ENCODE measurements around the gene ZC3H12C. TPM values are rescaled to one million over a fixed set of nuclear protein-coding genes. Genes with fewer than 3 reads are reported as not detected.

ZC3H12C gene
- total and polyA plus RNA-seq, 5 donors from 2014 or later: 0.02 to 3.0 (median 0.14) TPM; not detected in 1

- no peak overlapping the region for H3K27ac ChIP-seq (ENCODE audit: insufficient read depth, low read length, poor library complexity, severe bottlenecking)
- Mint-ChIP-seq H3K36me3 (no peaks in the 10 kb centered on the region), H3K4me3 (no peak overlapping the region), H3K27me3 (peaks cover 13% of the 10 kb centered on the region), H3K9me3 (no peaks in the 10 kb centered on the region), H3K27ac (no peak overlapping the region), H3K4me1 (peaks cover 0 to 7% (median 4%) of the 10 kb centered on the region in 4 donors)
- peaks cover 8% of the 10 kb centered on the region for H3K4me1 ChIP-seq (ENCODE audit: control insufficient read depth, insufficient read depth, low read length, poor library complexity, severe bottlenecking)
- no peaks in the 10 kb centered on the region for H3K9me3 ChIP-seq (ENCODE audit: control insufficient read depth in 2 of 2, low read length in 2 of 2)
- DNase-seq (no peak), ATAC-seq (ENCODE audit: low read depth in 2 of 2) (no peak)
- no peaks in the 10 kb centered on the region for H3K36me3 ChIP-seq (ENCODE audit: control insufficient read depth, insufficient read depth, low read length)
- no peak overlapping the region for H3K4me3 ChIP-seq (ENCODE audit: low read depth, low read length)
- H3K27me3 ChIP-seq (ENCODE audit: control insufficient read depth, insufficient read depth, low read length): peaks cover 16% of the 10 kb centered on the region
Measured at GRCh38 chr11:110088535-110089344, 4.5 kb upstream of the ZC3H12C start.

DNA sequence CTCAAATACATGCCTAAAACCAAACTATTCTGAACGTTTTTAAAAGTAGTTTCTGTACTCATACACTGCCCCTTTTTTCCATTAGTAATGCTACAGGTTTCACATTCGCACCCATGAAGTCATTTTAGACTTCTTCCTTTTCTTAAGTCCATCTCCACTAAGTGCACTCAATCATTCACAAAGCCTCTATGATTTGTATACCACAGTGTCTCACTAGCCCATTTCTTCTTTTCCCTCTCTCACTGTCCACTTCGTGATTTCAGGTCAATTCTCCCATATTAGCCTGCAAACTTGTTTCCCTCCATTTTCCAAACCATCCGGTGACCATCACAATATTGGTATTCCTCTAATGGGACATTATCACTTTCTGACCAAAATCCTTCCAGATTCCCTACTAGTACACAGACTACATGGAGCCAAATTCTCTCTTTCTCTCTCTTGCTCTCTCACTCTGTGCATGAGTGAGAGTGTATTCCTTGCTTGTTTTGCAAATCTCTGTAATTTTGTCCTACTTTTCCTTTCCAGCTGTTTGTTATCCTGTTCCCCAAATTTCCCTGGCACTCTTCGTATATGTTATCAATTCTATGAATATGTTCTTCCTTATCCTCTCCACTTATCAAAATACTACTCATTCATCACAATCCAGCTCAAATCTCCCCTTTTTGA is 3.4 kb upstream of the ZC3H12C start:
- no peaks in the 10 kb centered on the region for H3K36me3 Mint-ChIP-seq
- no peak for ATAC-seq (ENCODE audit: low read depth in 2 of 2)
- Histone ChIP-seq H3K27ac (ENCODE audit: insufficient read depth, low read length, poor library complexity, severe bottlenecking) (no peak overlapping the region), H3K27me3 (ENCODE audit: control insufficient read depth, insufficient read depth, low read length) (peaks cover 18% of the 10 kb centered on the region), H3K9me3 (ENCODE audit: control insufficient read depth in 2 of 2, low read length in 2 of 2) (no peaks in the 10 kb centered on the region), H3K4me1 (ENCODE audit: control insufficient read depth, insufficient read depth, low read length, poor library complexity, severe bottlenecking) (peaks cover 11% of the 10 kb centered on the region), H3K36me3 (ENCODE audit: control insufficient read depth, insufficient read depth, low read length) (no peaks in the 10 kb centered on the region), H3K4me3 (ENCODE audit: low read depth, low read length) (no peak overlapping the region)
- H3K27me3 Mint-ChIP-seq: peaks cover 19% of the 10 kb centered on the region
- H3K27ac Mint-ChIP-seq: no peak overlapping the region
- peaks cover 0 to 10% (median 6%) of the 10 kb centered on the region in 4 donors for H3K4me1 Mint-ChIP-seq
- DNase-seq: no peak
- no peaks in the 10 kb centered on the region for H3K9me3 Mint-ChIP-seq
- no peak overlapping the region for H3K4me3 Mint-ChIP-seq

DNA sequence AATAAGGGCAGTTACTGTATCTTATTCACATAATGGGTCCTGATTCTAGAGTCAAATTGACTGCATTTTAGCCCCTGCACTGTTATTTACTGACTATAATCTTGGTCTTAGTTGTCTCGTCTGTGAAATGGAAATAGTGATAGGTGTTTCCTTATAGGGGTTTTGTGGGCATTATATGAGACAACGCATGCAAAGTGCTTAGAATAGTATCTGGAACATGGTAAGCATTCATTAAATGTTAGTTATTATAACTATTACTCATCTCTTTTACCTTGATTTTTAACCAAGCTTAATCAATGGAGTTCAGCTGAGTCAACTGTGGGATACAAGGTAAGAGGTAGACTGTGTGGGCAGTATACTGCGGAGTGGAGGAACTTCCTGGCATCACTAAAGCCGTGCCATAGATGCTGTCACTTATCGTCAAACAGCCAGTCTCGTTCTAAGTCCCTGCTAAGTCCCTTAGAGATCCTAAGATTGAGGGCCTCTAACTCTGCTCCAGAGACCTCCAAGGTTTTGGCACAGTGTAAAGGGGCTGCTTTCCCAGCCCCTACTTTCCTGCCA is 2.6 kb upstream of the ZC3H12C start:
- H3K36me3 ChIP-seq (ENCODE audit: control insufficient read depth, insufficient read depth, low read length): no peaks in the 10 kb centered on the region
- H3K4me1 ChIP-seq (ENCODE audit: control insufficient read depth, insufficient read depth, low read length, poor library complexity, severe bottlenecking): peaks cover 11% of the 10 kb centered on the region
- H3K4me3 ChIP-seq (ENCODE audit: low read depth, low read length): no peak overlapping the region
- H3K9me3 Mint-ChIP-seq: no peaks in the 10 kb centered on the region
- ATAC-seq (ENCODE audit: low read depth in 2 of 2) (no peak), DNase-seq (no peak)
- H3K27ac Mint-ChIP-seq: no peak overlapping the region
- peaks cover 0 to 10% (median 6%) of the 10 kb centered on the region in 4 donors for H3K4me1 Mint-ChIP-seq
- H3K36me3 Mint-ChIP-seq: no peaks in the 10 kb centered on the region
- peaks cover 18% of the 10 kb centered on the region for H3K27me3 ChIP-seq (ENCODE audit: control insufficient read depth, insufficient read depth, low read length)
- H3K27me3 Mint-ChIP-seq: peaks cover 19% of the 10 kb centered on the region
- H3K4me3 Mint-ChIP-seq: no peak overlapping the region
- H3K9me3 ChIP-seq (ENCODE audit: control insufficient read depth in 2 of 2, low read length in 2 of 2): no peaks in the 10 kb centered on the region
- no peak overlapping the region for H3K27ac ChIP-seq (ENCODE audit: insufficient read depth, low read length, poor library complexity, severe bottlenecking)

GRCh38 chr11:110092111-110092514 is 1.1 kb upstream of the ZC3H12C start:
- no peaks in the 10 kb centered on the region for H3K9me3 ChIP-seq (ENCODE audit: control insufficient read depth in 2 of 2, low read length in 2 of 2)
- peaks cover 19% of the 10 kb centered on the region for H3K27me3 Mint-ChIP-seq

GRCh38 chr11:110093407-110094297 is 460 bp downstream of the ZC3H12C start:
- H3K27me3 Mint-ChIP-seq: peaks cover 13% of the 10 kb centered on the region
- no peak overlapping the region for H3K27ac ChIP-seq (ENCODE audit: insufficient read depth, low read length, poor library complexity, severe bottlenecking)
- H3K4me1 ChIP-seq (ENCODE audit: control insufficient read depth, insufficient read depth, low read length, poor library complexity, severe bottlenecking): peaks cover 11% of the 10 kb centered on the region
- H3K36me3 Mint-ChIP-seq: no peaks in the 10 kb centered on the region
- peak in 1 of 2 donors; percentile 12 for ATAC-seq (ENCODE audit: low read depth in 2 of 2)
- peaks cover 0 to 10% (median 6%) of the 10 kb centered on the region in 4 donors for H3K4me1 Mint-ChIP-seq
- H3K27me3 ChIP-seq (ENCODE audit: control insufficient read depth, insufficient read depth, low read length): peaks cover 12% of the 10 kb centered on the region
- DNase-seq: peak in 2 of 3 donors; percentile 7
- peak overlapping the region; percentile 75 to 90 (median 84) for H3K4me3 Mint-ChIP-seq
- no peaks in the 10 kb centered on the region for H3K36me3 ChIP-seq (ENCODE audit: control insufficient read depth, insufficient read depth, low read length)
- H3K27ac Mint-ChIP-seq: peak overlapping the region; percentile 37 to 65 (median 39)
- H3K9me3 Mint-ChIP-seq: no peaks in the 10 kb centered on the region
- H3K4me3 ChIP-seq (ENCODE audit: low read depth, low read length): peak overlapping the region; percentile 72
- no peaks in the 10 kb centered on the region for H3K9me3 ChIP-seq (ENCODE audit: control insufficient read depth in 2 of 2, low read length in 2 of 2)

More at GRCh38 chr11:110092111-110092514, 1.1 kb upstream of the ZC3H12C start:
- Mint-ChIP-seq H3K36me3 (no peaks in the 10 kb centered on the region), H3K4me3 (peak overlapping the region in 3 of 4 donors; percentile 61 to 85 (median 84)), H3K27ac (peak overlapping the region in 2 of 3 donors; percentile 76 to 88), H3K9me3 (no peaks in the 10 kb centered on the region), H3K4me1 (peaks cover 0 to 10% (median 6%) of the 10 kb centered on the region in 4 donors)
- Histone ChIP-seq H3K4me3 (ENCODE audit: low read depth, low read length) (no peak overlapping the region), H3K27me3 (ENCODE audit: control insufficient read depth, insufficient read depth, low read length) (peaks cover 12% of the 10 kb centered on the region), H3K4me1 (ENCODE audit: control insufficient read depth, insufficient read depth, low read length, poor library complexity, severe bottlenecking) (peaks cover 11% of the 10 kb centered on the region), H3K27ac (ENCODE audit: insufficient read depth, low read length, poor library complexity, severe bottlenecking) (no peak overlapping the region), H3K36me3 (ENCODE audit: control insufficient read depth, insufficient read depth, low read length) (no peaks in the 10 kb centered on the region)
- ATAC-seq (ENCODE audit: low read depth in 2 of 2) (no peak), DNase-seq (no peak)

DNA sequence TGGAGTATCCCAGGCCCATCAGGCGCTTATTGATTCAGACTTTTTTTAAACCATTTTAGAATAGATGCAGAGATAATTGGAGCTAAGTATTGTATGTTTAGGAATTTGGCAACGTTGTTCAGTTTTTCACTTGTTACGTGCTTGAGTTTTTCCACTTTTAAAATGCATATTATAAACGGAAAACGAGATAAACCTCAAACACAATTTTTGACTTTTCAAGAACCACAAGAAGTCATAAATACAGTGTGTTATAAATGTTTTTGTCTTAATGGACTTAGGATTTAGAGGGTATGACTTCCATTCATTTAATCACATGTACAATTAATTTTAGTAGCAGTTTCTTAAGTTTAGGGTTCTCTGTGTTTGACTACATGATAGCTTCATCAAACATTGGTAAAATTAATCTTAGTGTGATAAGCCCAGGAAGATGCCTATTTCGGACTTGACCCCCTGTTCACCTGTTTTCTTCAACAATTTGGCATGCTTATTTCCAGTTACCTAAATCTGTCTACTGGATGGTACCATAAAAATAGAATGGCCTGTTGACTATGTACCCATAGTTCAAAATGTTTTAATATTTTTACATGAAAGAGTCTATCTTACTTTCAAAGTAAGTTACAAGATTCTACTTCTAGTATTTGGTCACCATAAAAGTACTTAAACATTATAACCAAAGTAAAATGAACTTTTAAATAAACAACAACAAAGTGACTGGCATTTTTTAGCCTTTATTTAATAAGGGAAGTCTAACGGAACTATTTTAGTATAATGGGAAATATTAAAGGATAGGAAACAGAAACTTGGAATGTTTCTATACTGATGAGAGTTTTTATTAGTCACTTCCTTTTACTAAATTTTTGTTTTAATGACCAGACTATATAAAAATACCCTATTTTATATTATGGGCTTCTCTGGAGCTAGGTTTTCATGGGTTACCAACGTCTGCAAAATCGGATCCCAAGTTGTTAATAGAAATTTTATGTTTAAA is 1.4 kb downstream of the ZC3H12C start:
- Histone ChIP-seq H3K27ac (ENCODE audit: insufficient read depth, low read length, poor library complexity, severe bottlenecking) (no peak overlapping the region), H3K36me3 (ENCODE audit: control insufficient read depth, insufficient read depth, low read length) (no peaks in the 10 kb centered on the region), H3K4me3 (ENCODE audit: low read depth, low read length) (peak overlapping the region; percentile 72), H3K27me3 (ENCODE audit: control insufficient read depth, insufficient read depth, low read length) (peaks cover 10% of the 10 kb centered on the region), H3K4me1 (ENCODE audit: control insufficient read depth, insufficient read depth, low read length, poor library complexity, severe bottlenecking) (peaks cover 11% of the 10 kb centered on the region), H3K9me3 (ENCODE audit: control insufficient read depth in 2 of 2, low read length in 2 of 2) (no peaks in the 10 kb centered on the region)
- H3K36me3 Mint-ChIP-seq: no peaks in the 10 kb centered on the region
- no peaks in the 10 kb centered on the region for H3K9me3 Mint-ChIP-seq
- ATAC-seq (ENCODE audit: low read depth in 2 of 2) (no peak), DNase-seq (no peak)
- peak overlapping the region in 2 of 3 donors; percentile 37 to 65 for H3K27ac Mint-ChIP-seq
- H3K4me3 Mint-ChIP-seq: peak overlapping the region; percentile 75 to 90 (median 84)
- peaks cover 13% of the 10 kb centered on the region for H3K27me3 Mint-ChIP-seq
- H3K4me1 Mint-ChIP-seq: peaks cover 0 to 10% (median 6%) of the 10 kb centered on the region in 4 donors

Measured in CD4-positive, CD25-positive, alpha-beta regulatory T cell (primary cell).